ENCODE measurements around the gene RNF227. TPM values are rescaled to one million over a fixed set of nuclear protein-coding genes. Genes with fewer than 3 reads are reported as not detected.
A peak's percentile ranks its signal among the peaks of the same experiment; 100 is the strongest.

The RNF227 gene
- total and polyA plus RNA-seq, 4 donors, result 0.17 to 1.4 (median 0.32) TPM

GRCh38 chr17:7915179-7915610 is 894 bp downstream of the RNF227 start:
- H3K36me3 ChIP-seq (ENCODE audit: control insufficient read depth in 4 of 4, insufficient read depth in 3 of 4, low read depth in 1 of 4, low read length in 3 of 4), result peaks cover 0 to 6% (median under 1%) of the 10 kb centered on the region in 4 donors
- WGBS, result 17% methylated on average over 15 of the region's 15 CpGs
- H3K9me3 ChIP-seq (ENCODE audit: control insufficient read depth in 4 of 4, low read length in 3 of 4), result no peaks in the 10 kb centered on the region
- no peak overlapping the region for H3K9ac ChIP-seq (ENCODE audit: low read depth in 1 of 2, low read length in 2 of 2)
- no peaks in the 10 kb centered on the region for H3K27me3 ChIP-seq (ENCODE audit: control insufficient read depth in 4 of 4, insufficient read depth in 4 of 4, low read length in 3 of 4)
- no peak for TF ChIP-seq ZBTB33 (IDR thresholded peaks at IDR 0.05)
- no peak for TF ChIP-seq MAX (IDR thresholded peaks at IDR 0.05)
- TF ChIP-seq GABPA (IDR thresholded peaks at IDR 0.05 in 1 of 2, conservative IDR thresholded peaks at IDR 0.05 in 1 of 2), result no peak
- TF ChIP-seq FOXA2 (IDR thresholded peaks at IDR 0.05), result no peak
- TF ChIP-seq, protein P1, sequence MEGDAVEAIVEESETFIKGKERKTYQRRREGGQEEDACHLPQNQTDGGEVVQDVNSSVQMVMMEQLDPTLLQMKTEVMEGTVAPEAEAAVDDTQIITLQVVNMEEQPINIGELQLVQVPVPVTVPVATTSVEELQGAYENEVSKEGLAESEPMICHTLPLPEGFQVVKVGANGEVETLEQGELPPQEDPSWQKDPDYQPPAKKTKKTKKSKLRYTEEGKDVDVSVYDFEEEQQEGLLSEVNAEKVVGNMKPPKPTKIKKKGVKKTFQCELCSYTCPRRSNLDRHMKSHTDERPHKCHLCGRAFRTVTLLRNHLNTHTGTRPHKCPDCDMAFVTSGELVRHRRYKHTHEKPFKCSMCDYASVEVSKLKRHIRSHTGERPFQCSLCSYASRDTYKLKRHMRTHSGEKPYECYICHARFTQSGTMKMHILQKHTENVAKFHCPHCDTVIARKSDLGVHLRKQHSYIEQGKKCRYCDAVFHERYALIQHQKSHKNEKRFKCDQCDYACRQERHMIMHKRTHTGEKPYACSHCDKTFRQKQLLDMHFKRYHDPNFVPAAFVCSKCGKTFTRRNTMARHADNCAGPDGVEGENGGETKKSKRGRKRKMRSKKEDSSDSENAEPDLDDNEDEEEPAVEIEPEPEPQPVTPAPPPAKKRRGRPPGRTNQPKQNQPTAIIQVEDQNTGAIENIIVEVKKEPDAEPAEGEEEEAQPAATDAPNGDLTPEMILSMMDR (IDR thresholded peaks at IDR 0.05; ENCODE audit: low read depth, low read length, missing input control), result no peak
- TF ChIP-seq SP1 (IDR thresholded peaks at IDR 0.05), result no peak
- no peak for TF ChIP-seq FOXA1 (IDR thresholded peaks at IDR 0.05)
- no peak for TF ChIP-seq TAF1 (conservative IDR thresholded peaks at IDR 0.05)
- no peak for TF ChIP-seq RAD21 (IDR thresholded peaks at IDR 0.05)
- no peak for TF ChIP-seq JUND (IDR thresholded peaks at IDR 0.05)
- peak overlapping the region; percentile 1 to 77 (median 52) for H3K4me3 ChIP-seq (ENCODE audit: low read depth in 1 of 3, low read length in 3 of 3)
- DNase-seq (ENCODE audit: low spot score), result no peak
- peaks cover 6 to 12% (median 9%) of the 10 kb centered on the region in 4 donors for H3K4me1 ChIP-seq (ENCODE audit: control insufficient read depth in 4 of 4, insufficient read depth in 4 of 4, low read length in 3 of 4)
- peak overlapping the region; percentile 61 to 79 for H3K27ac ChIP-seq (ENCODE audit: low read depth in 1 of 2, low read length in 2 of 2)

GRCh38 chr17:7912927-7913524 is 3.1 kb downstream of the RNF227 start:
- H3K9ac ChIP-seq (ENCODE audit: low read depth in 1 of 2, low read length in 2 of 2), result no peak overlapping the region
- 45% methylated on average over 3 of the region's 3 CpGs for WGBS
- no peaks in the 10 kb centered on the region for H3K9me3 ChIP-seq (ENCODE audit: control insufficient read depth in 4 of 4, low read length in 3 of 4)
- peaks cover 0 to 10% (median 2%) of the 10 kb centered on the region in 4 donors for H3K36me3 ChIP-seq (ENCODE audit: control insufficient read depth in 4 of 4, insufficient read depth in 3 of 4, low read depth in 1 of 4, low read length in 3 of 4)
- no peaks in the 10 kb centered on the region for H3K27me3 ChIP-seq (ENCODE audit: control insufficient read depth in 4 of 4, insufficient read depth in 4 of 4, low read length in 3 of 4)
- DNase-seq (ENCODE audit: low spot score), result no peak
- TF ChIP-seq SP1 (IDR thresholded peaks at IDR 0.05), result no peak
- TF ChIP-seq YY1 (IDR thresholded peaks at IDR 0.05), result no peak
- peak; percentile 9 to 52 for TF ChIP-seq RXRA (IDR thresholded peaks at IDR 0.05)
- TF ChIP-seq REST (IDR thresholded peaks at IDR 0.05), result no peak
- TF ChIP-seq FOXA1 (IDR thresholded peaks at IDR 0.05), result no peak
- TF ChIP-seq RAD21 (IDR thresholded peaks at IDR 0.05), result peak; percentile 94 to 95
- no peak for TF ChIP-seq GABPA (IDR thresholded peaks at IDR 0.05 in 1 of 2, conservative IDR thresholded peaks at IDR 0.05 in 1 of 2)
- TF ChIP-seq FOXA2 (IDR thresholded peaks at IDR 0.05), result no peak
- no peak for TF ChIP-seq MAX (IDR thresholded peaks at IDR 0.05)
- no peak for TF ChIP-seq TAF1 (conservative IDR thresholded peaks at IDR 0.05)
- peak in 1 of 2 donors; percentile 14 for TF ChIP-seq HNF4A (conservative IDR thresholded peaks at IDR 0.05)
- peak; percentile 48 for TF ChIP-seq NR2F2 (IDR thresholded peaks at IDR 0.05)
- no peak for TF ChIP-seq ZBTB33 (IDR thresholded peaks at IDR 0.05)
- no peak for TF ChIP-seq JUND (IDR thresholded peaks at IDR 0.05)
- TF ChIP-seq, protein P1 (IDR thresholded peaks at IDR 0.05; ENCODE audit: low read depth, low read length, missing input control), result peak; percentile 80
- TF ChIP-seq HNF4G (IDR thresholded peaks at IDR 0.05), result no peak
- no peak for TF ChIP-seq ATF3 (IDR thresholded peaks at IDR 0.05)
- no peak for TF ChIP-seq EGR1 (IDR thresholded peaks at IDR 0.05; ENCODE audit: low read depth in 2 of 2)
- H3K4me1 ChIP-seq (ENCODE audit: control insufficient read depth in 4 of 4, insufficient read depth in 4 of 4, low read length in 3 of 4), result peaks cover 6 to 12% (median 9%) of the 10 kb centered on the region in 4 donors
- no peak overlapping the region for H3K4me3 ChIP-seq (ENCODE audit: low read depth in 1 of 3, low read length in 3 of 3)
- no peak overlapping the region for H3K27ac ChIP-seq (ENCODE audit: low read depth in 1 of 2, low read length in 2 of 2)

Measured in liver (tissue), 9 donors.